NOMO-1 treated with DMSO at 0.1 percent for 48 hours (cell line): ENCODE results near the gene ACD.

Experiments used
- DNase-seq: peaks from one replicate; lab custom pipeline; 2025; ENCODE audit not compliant: unreplicated experiment; lab: John Stamatoyannopoulos, UW

The ACD gene

DNA sequence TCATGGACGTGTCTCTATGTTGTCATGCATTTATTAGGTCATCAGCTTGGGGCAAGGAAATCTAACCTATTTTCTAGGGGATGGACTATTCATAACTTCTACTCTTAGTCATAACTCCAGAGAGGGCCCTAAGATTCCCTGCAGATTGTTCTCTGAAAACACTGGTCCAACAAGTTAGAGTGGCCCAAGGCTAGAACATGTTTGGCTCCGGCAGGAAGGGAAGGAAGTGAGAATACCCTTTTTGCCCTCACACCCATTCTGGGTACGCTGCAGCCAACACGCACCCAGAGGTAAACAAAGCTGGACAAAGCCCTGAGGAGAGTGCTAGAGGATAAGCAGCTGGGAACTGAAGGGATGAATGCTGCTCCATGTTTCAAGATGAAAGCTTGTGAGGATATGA, 16.5 kb upstream of the ACD start:
- no peak for DNase-seq

DNA sequence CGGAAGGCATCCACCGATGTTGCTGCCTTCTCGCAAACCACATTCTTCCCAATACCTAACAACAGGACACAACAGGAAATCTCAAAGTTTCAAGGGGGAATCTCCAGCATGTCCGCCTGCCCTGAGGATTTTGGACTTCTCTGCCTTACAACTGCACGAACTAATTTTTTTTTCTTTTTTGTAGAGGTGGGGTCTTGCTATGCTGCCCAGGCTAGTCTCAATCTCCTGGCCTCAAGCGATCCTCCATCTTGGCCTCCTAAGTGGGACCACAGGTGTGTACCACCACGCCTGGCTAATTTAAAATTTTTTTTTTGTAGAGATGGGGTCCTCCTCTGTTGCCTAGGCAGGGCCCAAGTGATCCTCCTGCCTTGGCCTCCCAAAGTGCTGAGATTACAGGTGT, 15.9 kb upstream of the ACD start:
- DNase-seq, result no peak

DNA sequence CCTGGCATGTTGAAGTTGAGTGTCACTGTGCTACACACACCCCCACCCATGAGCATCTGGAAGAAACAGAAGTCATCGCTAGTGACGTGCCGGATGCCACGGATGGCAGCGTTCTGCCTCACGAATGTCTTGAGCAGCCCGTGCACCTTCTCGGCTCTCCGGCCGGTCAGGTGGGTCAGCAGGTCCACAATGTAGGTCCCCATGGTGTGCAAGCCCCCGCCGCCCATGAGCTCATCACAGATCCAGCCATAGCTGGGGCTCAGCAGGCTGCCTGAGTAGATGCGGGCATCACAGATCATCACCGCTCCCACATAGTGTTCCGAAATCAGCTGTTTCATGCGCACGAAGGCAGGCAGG, 15.5 kb upstream of the ACD start:
- no peak for DNase-seq

DNA sequence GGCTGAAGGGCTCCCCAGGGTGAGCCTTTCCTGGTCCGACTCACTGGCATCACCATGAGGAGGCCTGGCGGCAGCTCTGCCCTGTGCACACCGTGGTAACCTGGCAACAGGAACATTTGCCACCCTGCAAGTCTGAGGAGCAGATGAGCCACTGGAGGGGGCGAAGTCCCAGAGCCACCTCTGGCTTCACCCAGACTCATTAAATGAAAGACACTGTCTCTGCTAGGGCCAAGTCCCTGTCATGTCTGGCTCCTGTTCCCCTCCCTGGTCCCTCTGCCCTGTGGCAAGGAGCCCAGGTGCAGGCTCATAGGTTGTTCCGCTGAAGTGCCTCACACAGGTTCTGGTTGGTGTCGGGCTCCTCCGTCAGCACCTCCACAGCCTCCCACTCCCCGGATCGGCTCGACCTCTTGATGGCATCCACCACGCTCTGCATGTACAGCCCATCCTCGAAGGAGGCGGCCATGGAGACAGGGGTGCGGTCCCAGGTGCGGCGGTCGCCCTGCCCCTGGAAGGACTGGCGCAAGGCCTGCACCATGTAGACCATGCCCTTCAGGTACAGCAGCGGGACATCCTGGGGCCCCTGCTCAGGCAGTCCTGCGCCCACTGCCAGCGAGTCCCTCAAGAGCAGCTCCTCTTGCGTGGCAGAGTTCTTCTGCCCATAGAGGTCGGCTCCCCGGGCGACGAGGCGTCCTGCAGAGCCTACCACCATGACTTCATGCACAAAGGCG, 15.0 kb upstream of the ACD start:
- DNase-seq, result no peak

DNA sequence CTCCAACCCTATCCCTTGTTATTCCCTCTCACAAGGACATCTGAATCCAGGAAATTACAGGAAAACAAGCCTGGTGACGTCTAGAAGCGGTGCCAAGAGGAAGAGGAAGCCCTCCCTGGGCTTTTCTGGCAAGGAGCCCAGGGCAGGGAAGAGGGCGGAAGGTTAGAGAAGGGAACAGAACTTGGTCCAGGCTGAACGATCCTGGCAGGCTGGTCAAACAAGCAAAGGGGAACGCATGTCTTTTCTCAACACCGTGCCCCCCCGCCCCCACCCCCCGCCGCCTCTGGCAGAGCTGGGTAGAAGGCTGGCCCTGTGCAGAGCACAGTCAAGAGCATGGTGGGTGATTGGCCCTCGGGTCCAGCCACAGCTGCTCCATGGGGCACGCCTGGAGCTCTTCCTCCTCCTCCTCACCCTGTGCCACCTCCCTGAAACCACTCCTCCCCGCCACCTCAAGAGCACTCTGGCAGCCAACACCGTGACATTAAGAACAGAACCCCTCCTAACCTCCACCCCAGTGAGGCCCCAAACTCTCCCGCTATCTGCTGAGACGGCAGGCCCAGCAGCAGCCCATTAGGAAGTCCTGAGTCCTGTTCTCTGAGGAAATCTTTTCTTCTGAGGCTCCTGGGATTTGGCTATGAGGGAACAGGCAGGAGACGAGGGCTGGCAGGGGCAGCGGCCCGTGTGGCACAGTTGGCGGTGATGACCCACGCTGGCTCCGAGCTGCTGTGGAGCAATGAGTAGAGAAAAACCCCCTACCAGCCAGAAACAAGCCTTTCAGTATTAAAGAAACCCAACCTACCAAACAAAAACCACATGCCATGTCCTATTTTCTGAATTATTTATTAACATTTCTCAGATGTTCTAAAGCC, 13.9 kb upstream of the ACD start:
- DNase-seq, result peak; percentile 12

DNA sequence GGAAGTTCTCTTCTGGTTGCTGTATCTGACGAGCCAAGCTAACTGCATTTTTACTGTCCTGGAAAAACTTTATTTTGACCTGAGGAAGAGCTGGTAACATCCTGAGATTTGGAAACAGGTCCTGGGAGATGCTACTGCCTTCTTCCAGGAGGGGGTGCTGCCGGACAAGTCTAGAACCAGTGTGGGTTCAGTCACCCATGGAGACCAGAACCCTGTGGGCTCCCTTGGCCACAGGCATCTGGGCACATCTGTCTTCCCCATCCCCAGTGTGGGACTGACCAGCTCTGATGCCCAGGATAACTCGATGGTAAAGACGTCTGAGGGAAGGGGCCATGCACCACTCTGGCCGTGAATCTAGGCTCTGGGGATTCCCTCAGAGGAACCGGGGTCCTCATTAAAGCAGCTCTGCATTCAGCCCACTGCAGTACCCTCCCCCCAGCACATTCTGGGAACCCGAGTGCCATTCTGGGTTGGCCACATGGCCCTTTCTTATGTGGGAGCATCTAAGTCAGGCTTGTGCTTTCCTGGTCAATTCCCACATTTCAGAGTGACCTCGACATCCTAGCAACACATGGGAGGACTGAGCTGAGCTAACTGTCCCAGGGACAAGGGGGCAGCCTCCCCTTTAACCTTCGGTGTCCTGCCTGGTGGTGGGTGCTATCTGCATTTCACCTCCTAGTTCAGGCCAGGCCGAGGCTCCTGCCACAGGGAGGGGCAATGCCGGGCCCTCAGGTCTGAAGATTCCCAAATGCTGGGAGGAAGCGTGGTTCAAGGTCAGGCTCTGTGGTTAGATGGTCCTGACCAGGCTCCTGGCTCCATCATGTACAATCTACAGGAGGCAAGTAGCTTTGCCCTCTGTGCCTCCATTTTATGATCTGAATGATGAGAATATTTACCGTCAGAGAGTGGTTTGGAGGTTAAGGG, 12.9 kb upstream of the ACD start:
- DNase-seq, result peak; percentile 65

DNA sequence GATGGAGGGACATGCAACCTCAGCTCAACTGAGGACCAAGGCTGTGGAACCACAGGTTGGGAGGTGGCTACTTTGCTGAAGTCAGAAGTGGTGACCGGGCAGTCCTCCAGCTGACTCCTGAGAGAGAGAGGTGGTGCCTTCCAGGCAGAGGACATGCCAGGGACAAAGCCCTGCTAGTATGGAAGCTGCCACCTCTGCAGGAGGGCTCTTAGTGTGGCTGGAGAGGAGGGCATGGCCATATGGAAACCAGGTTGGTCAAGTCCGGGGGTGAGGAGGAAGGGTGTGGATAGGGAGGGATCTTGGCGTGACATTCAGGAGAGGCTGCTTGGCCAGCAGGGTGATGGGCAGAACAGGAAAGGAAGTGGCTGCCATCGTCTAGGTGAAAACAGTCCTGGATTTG, 12.2 kb upstream of the ACD start:
- DNase-seq, result no peak

DNA sequence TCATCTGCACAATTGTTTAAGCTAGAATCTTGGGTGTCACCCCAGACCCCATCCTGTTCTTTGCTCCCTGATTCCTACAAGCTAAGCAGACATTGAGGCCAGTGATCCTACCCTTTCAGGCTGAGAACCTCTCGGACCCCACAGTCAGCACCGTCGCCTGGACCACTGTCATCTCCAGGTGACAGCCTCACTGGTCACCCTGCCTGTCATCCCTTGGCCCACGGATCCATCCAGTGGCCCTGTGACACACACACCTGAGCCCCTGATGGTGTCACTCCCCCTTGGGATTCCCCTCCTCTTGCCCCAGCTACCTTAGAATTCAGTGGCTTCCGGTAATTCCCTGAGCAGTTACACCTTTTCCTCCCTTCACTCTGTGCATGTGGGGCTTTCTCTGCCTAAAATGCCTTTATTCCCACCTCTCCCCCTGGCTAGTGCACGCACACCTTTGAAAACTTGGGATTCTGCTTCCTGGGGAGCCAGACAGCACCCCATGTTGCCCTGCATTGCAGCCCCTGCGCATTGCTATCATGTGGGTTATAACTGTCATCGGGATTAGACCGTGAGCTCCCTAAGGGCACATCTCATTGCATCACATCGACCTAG, 9.5 kb upstream of the ACD start:
- no peak for DNase-seq

DNA sequence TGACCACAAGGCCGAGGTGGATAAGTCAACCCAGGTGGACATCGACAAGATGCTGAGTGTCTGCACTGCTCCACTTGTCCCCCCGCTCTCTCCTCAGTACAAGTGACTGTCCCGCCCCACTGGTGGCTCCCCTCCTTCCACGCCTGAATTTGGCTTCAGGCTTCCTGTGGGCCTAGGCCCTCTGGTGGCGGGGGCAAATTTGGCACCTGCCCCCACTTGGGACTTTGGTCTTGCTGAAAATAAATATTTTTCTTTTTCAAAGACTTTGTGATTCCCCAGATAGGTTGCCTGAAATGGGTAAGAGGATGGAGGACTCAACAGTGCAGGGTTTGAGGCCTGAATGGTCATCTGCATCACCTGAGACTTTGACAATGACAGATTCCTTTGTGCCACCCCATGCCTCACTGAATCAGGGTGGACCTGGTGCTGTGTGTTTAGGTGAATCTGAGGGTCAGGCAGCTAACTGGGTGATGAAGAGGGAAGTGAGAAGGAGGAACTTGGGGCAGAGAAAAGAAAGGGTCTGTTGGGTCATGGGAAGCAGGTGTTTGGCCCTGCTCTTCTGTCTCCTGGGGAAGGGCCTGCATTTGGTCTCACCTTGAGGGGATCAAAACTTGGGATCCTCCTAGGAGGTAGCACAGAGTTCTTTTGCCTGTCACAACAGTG, 8.6 kb upstream of the ACD start:
- DNase-seq, result peak; percentile 30

DNA sequence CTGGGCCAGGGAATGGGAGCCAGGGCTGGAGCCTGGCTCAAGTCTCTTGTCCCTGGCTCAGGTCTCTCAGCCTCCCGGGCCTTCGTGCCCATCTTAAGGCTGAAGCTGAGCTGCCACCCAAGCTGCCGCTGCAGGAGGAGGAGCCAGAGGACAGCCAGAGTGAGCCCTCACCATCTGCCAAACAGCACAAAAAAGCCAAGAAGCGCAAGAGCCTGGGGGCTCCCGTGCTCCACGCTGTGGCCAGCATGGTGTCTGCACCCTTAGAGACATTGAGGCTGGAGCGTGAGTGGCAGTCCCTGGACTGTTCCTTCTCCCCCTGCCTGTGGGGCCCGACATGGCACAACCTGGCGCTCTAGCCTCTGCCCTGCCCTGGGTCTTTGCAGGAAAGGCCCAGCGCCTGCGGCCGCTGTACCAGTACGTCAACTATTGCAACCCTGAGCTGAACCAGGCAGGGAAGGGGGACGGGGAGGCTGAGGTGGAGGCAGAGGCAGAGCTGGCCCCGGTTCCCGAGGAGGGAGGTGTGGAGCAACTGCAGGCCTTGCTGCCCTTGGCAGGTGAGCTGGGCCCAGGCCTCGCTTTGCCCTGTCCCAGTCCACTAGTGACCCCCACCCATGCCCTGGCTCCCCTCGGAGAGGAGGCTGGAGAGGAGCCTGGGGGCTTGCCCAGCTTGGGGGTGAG, 7.9 kb upstream of the ACD start:
- DNase-seq, result peak; percentile 94

DNA sequence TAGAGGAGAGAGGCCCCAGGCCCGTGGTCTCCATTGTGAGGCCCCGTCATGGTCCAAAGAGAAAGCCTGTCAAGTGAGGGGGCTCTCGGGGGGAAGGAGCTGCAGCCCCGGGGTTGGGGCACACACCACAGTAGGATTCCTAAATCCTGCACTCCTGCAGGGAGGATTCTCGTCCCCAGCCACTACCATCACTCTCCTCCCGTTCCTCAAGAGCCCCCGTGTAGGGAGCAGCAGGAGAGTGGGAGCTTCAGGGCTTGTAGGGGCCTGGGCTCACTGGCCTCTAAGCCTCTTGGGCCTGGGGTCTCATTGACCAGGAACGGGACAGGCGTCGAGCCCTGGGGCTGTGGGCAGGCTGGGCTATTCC, 7.4 kb upstream of the ACD start:
- no peak for DNase-seq

DNA sequence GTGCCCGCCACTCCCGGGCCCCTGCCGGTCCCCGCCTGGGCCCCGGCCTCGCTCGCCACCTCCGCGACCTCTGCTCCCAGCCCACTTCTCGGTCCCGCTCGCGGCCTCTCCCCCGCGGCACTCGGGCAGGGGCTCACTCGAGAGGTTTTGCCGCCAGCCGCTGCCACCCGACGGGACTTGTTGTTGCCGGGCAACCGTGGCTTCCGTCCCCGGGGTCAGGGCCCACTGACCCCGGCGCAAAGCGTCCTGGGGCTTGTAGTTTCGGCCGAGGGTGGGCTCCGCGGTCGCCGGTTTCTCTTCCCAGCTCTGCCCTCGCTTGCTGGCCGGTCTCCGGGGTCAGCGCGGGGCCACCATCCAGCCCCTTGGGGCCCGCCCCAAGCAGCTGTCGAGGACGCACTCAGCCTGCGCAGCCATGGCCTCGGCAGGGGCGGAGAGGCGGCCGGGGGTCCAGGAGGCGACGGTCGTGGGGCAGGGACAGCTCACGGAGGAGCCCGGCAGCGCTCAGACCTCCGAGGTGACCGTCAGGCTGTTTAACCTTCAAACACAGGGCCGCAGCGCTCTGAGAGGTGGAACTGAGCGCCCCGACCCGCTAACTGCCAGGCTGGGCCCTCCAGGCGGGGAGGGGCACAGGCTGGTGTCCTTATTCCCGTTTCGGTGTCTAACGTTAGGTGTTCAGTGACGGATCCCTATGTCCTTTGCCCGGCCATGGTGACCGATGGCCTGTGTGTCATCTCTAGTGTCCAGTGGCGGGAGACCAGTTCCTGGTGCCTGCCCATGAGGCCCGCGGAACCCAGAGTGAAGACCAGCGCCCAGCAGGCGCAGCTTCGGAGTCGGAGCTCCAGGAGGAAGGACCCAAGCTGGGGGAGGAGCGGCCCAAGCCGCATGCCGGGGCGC, 6.7 kb upstream of the ACD start, which contains the start of the genes C16orf86 and ENKD1:
Gene C16orf86, plus strand, starts transcription at position 256 of the 894 bp plus-strand sequence. Its CDS starts 157 bp downstream, at position 413.
Gene ENKD1, minus strand, starts transcription at position 192 of the 894 bp plus-strand sequence. CDS start 308 bp downstream, outside the sequence.
- peak; percentile 74 for DNase-seq

DNA sequence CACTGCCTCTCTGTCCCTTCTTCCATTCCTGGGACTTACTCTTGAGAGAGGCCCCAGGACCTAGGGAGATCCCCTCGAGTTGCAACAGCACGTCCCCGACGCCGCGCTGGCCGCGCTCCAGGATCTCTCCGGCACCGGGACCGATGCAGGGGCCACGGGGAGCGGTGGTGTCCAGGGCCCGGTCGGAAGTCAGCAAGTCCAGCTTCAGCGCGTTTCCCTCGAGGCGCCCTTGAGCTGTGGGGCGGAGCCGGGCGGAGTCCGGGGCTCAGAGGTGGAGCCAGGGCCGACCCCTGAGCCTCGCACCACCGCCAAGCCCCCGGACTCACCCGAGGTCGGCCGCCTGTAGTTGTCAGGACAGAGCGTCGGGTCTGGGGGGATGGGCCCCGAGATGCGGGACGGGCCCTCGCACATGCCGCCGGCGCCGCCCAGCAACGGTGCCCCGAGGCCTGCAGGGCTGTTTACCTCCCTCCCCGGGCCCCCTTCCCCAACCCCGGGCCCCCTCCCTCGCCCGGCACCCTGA, 6.0 kb upstream of the ACD start:
- no peak for DNase-seq

DNA sequence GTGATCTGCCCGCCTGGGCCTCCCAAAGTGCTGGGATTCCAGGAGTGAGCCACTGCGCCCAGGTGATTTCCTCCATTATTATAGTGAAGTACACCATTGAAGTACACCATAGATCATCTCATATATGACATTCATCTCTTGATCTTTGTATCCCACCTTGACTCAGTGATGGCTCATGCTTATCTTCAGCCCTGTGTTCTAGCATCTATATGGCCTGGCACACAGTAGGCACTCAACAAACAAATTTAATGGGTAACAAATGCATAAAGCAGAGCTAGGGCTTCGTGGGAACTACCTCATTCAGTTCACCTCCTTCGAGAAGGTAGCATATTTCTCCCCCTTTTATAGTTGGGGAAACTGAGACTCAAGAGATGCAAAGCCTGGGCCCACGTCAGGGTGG, 5.5 kb upstream of the ACD start:
- DNase-seq, result no peak

DNA sequence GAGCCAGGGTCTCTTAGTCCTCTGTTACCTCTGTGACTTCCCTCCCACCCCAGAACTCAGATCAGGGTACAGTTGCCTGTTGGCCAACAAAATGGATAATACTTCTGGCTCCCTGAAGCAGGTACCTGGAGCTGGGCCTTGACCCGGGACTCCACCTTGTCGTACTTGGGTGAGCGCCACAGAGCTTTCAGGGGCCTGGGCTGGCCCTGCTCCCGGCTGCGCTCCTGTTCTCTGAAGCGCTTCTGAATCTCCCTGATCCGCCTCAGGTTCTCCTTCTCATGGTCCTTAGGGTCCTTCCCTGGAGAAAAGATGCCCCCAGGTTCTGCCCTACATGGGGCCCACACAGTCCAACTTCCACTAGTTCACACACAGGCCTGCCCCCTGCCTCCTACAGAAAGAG, 4.8 kb upstream of the ACD start:
- no peak for DNase-seq

DNA sequence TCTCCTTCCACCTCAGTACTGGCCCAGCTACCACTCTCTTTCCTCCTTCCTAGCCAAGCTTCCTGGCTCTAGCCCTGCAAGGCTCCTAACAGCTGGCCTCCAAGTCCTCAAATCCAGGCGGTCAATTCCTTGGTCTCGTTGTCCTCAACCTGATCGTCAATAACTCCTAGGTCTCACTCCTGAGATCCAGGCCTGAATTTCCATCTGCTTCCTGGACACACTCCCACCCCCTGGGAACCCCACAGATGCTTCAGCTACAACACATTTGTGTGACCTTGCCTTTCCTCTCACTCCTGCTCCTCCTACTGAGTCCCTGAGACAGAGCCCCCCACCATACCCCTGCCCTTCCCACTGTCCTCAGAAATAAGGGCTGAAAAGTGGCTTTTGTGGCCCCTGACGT, 4.2 kb upstream of the ACD start:
- no peak for DNase-seq

DNA sequence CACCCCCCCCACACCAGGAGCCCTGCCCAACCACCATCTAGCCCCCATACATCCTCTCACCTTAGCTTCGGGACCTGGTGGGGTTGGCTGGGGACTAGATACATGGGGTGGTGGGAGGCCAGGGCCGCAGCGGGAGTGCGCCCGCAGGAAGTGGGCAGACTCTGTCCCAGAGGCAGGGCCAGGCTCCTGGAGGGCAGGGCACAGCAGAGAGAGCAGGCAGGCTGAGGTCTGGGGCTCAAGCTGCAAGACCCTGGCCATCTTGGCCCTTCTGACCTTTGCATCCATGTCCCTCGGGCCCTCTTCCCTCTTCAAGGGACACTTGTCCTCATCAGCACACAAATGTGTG, 3.8 kb upstream of the ACD start:
- no peak for DNase-seq

DNA sequence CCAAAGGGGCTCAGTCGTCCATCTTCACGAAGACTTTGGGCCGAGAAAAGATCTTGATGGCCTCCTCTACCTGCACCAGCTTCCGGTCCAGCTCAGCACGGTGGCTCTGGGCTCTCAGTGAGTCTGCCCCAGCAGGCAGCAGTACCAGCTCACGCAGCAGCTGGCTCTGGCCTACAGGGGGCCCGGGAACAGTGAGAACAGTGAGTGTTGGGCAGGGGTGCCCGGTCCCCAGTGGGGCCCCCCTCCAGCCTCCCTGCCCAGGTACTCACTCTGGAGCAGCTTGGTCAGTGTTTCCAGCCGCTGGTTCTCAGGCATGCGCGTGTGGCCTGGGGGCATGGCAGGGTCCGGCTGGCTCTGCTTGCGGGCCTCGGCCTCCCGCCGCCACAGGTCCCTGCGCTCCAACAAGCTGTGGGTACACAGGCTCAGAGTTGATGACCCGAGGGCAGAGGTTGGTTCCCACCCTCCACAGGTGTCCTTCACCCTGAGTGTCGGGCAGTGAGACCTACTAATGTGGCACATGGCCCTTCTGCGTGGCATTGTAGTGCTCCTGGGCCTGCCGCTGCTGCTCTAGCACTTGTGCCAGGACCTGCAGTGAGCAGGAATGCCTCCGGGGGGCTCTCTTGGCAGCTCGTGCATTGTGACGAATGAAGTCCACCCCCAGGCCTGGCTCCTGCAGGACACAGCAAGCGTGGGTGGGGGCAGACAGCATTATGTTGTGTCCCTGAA, 3.3 kb upstream of the ACD start:
- no peak for DNase-seq
